K562 (cell line): ENCODE results near the gene RERE. TPM values are rescaled to one million over a fixed set of nuclear protein-coding genes. Genes with fewer than 3 reads are reported as not detected.

Source experiments
- ATAC-seq: fragments of 200-7000 bp; cut with Tn5 transposase; 3 replicates; pipeline ENCODE4 v1.9.1; 2020; ENCODE audit warnings: moderate library complexity
- BruUV-seq: library from RNA; stranded (reverse); fragments of 400-500 nt; replicated peaks from 2 replicates; lab custom pipeline; 2021; lab: Mats Ljungman, UMichigan
- CTCF ChIA-PET: fragments of 300-600 bp; formaldehyde crosslinking; extraction: SDS; loops from one replicate; lab custom pipeline; 2021; ENCODE audit warnings: low intra/inter-chr PET ratio; lab: Yijun Ruan, JAX
- POLR2A ChIA-PET: fragments of 300-600, 350-650 bp; sonication (Branson Sonifier 250); formaldehyde crosslinking; extraction: SDS; loops from one replicate; lab custom pipeline; 2021; ENCODE audit warnings: antibody characterized with exemption, inconsistent platforms; lab: Yijun Ruan, JAX
- DNase-seq, 4 experiments: peaks; one replicate each; pipeline versions ENCODE4 v3.0.0 to v3.0.0-alpha.2; 2011 to 2018; ENCODE audit warnings: low spot score in 3 of 4, mixed read lengths in 3 of 4; ENCODE audit errors: extremely low read depth in 1 of 4
- FAIRE-seq: peaks from 2 replicates; lab custom pipeline; 2011; peaks lifted over from hg19 to GRCh38; lab: Jason Lieb, UNC
- H2AFZ ChIP-seq: 2 replicates; pipeline ENCODE4 v1.6.0; 2011; ENCODE audit warnings: low read depth, low read length, control low read depth, inconsistent platforms
- H3K27ac ChIP-seq: fragments of 200-600 bp; 3 replicates; pipeline ENCODE4 v1.8.0; 2011; ENCODE audit warnings: low read depth, mild to moderate bottlenecking, control low read depth, inconsistent platforms, low read length, moderate library complexity, mixed read lengths; ENCODE audit errors: extremely low read depth
- H3K27me3 ChIP-seq, 2 experiments: fragments of 300-600 bp in 1 of 2; 2 replicates in 1 of 2; 3 replicates in 1 of 2; pipeline versions ENCODE4 v1.6.0 to v1.8.0; 2011; ENCODE audit warnings: inconsistent platforms in 2 of 2, low read length in 2 of 2, mild to moderate bottlenecking in 1 of 2, mixed read lengths in 1 of 2, moderate library complexity in 1 of 2; ENCODE audit not compliant: control insufficient read depth in 2 of 2, insufficient read depth in 2 of 2
- H3K36me3 ChIP-seq: fragments of 300-600 bp; 3 replicates; pipeline ENCODE4 v1.8.0; 2011; ENCODE audit warnings: mild to moderate bottlenecking, low read length, inconsistent platforms; ENCODE audit not compliant: control insufficient read depth, insufficient read depth
- H3K4me1 ChIP-seq, 2 experiments: fragments of 200-600 bp in 1 of 2; replicated peaks in 1 of 2; 2 replicates in 1 of 2; 3 replicates in 1 of 2; pipeline versions ENCODE4 v1.5.1 to v1.8.0; 2011; ENCODE audit warnings: inconsistent platforms in 2 of 2, low read length in 2 of 2, mild to moderate bottlenecking in 1 of 2, mixed read lengths in 1 of 2, moderate library complexity in 1 of 2; ENCODE audit not compliant: control insufficient read depth in 2 of 2, insufficient read depth in 2 of 2
- H3K4me2 ChIP-seq: 2 replicates; pipeline ENCODE4 v1.6.1; 2011; ENCODE audit warnings: low read length, control low read depth, inconsistent platforms, mixed read lengths; ENCODE audit not compliant: insufficient read depth
- H3K4me3 ChIP-seq: fragments of 200-600 bp; sonication (generic), shearing (Covaris generic); 2 replicates; pipeline ENCODE4 v1.5.1; 2016; ENCODE audit warnings: control low read depth, inconsistent platforms
- H3K79me2 ChIP-seq: fragments of 200-600 bp; 3 replicates; pipeline ENCODE4 v1.8.0; 2011; ENCODE audit warnings: low read length, inconsistent platforms; ENCODE audit not compliant: control insufficient read depth, insufficient read depth
- H3K9ac ChIP-seq, 2 experiments: 2 replicates each; pipeline versions ENCODE4 v1.6.0 to v1.6.1; 2011; ENCODE audit warnings: low read depth in 2 of 2, low read length in 2 of 2, control low read depth in 1 of 2, inconsistent platforms in 1 of 2, mild to moderate bottlenecking in 1 of 2, mixed read lengths in 1 of 2; ENCODE audit not compliant: insufficient read depth in 1 of 2
- H3K9me1 ChIP-seq: one replicate; pipeline ENCODE4 v1.6.0; 2011; ENCODE audit warnings: inconsistent platforms, mild to moderate bottlenecking, low read length, moderate library complexity; ENCODE audit not compliant: control insufficient read depth, insufficient read depth
- H3K9me3 ChIP-seq: replicated peaks from 2 replicates; pipeline ENCODE4 v1.5.1; 2011; ENCODE audit warnings: low read depth, low read length, inconsistent platforms; ENCODE audit not compliant: control insufficient read depth, insufficient read depth
- H4K20me1 ChIP-seq: replicated peaks from 2 replicates; pipeline ENCODE4 v1.6.1; 2011; ENCODE audit warnings: low read length, inconsistent platforms, mixed read lengths; ENCODE audit not compliant: control insufficient read depth, insufficient read depth
- ELF2 ChIP-seq: fragments of 250-450 bp; sonication (Bioruptor Pico); IDR thresholded peaks from 2 replicates; pipeline ENCODE4 v1.5.0; 2021; ENCODE audit warnings: mild to moderate bottlenecking
- ESRRB ChIP-seq: fragments of 250-450 bp; sonication (Bioruptor Pico); IDR thresholded peaks from 2 replicates; pipeline ENCODE4 v1.5.0; 2020; ENCODE audit warnings: mild to moderate bottlenecking, moderate library complexity, borderline replicate concordance
- GABPB2 ChIP-seq: fragments of 250-450 bp; sonication (Bioruptor Pico); conservative IDR thresholded peaks from 2 replicates; pipeline ENCODE4 v1.5.1; 2021; ENCODE audit warnings: mild to moderate bottlenecking
- GTF2A2 ChIP-seq: IDR thresholded peaks from 2 replicates; pipeline ENCODE4 v1.6.1; 2016; ENCODE audit warnings: mild to moderate bottlenecking, missing genetic modification characterization, missing compliant biosample characterization
- MEIS2 ChIP-seq: fragments of 450-650 bp; IDR thresholded peaks from 2 replicates; pipeline ENCODE4 v1.6.1; 2014; ENCODE audit warnings: mild to moderate bottlenecking; ENCODE audit not compliant: partially characterized antibody
- NFYB ChIP-seq: IDR thresholded peaks from 2 replicates; pipeline ENCODE4 v1.6.1; 2011; ENCODE audit warnings: mild to moderate bottlenecking, moderate library complexity; ENCODE audit not compliant: insufficient read length; ENCODE audit errors: extremely low read depth
- SLC30A9 ChIP-seq: fragments of 250-450 bp; sonication (Bioruptor Pico); IDR thresholded peaks from 2 replicates; pipeline ENCODE4 v1.8.0; 2022; ENCODE audit warnings: mild to moderate bottlenecking, moderate library complexity
- SP1 ChIP-seq: sonication (generic); formaldehyde crosslinking; IDR thresholded peaks from 2 replicates; pipeline ENCODE4 v1.8.1; 2022; ENCODE audit warnings: mild to moderate bottlenecking, missing genetic modification reagents
- XRCC3 ChIP-seq: fragments of 450-650 bp; IDR thresholded peaks from 2 replicates; pipeline ENCODE4 v1.6.1; 2017; ENCODE audit warnings: mild to moderate bottlenecking, moderate library complexity
- ZNF146 ChIP-seq: IDR thresholded peaks from one replicate; pipeline ENCODE4 v1.6.1; 2018; ENCODE audit warnings: missing compliant biosample characterization; ENCODE audit not compliant: unreplicated experiment
- ZNF212 ChIP-seq: fragments of 450-650 bp; formaldehyde crosslinking; IDR thresholded peaks from 2 replicates; pipeline ENCODE4 v1.4.0; 2020; ENCODE audit warnings: mild to moderate bottlenecking
- ZNF253 ChIP-seq: fragments of 250-450 bp; sonication (Bioruptor Pico); conservative IDR thresholded peaks from 2 replicates; pipeline ENCODE4 v1.6.1; 2021; ENCODE audit warnings: mild to moderate bottlenecking
- in situ Hi-C: fragments of 300-500 bp; cut with MboI; formaldehyde crosslinking; loops from 4 replicates; pipeline ENCODE4 v1.15.0; 2018; ENCODE audit warnings: inconsistent platforms, mixed read lengths
- intact Hi-C: fragments of 100-400 bp; cut with micrococcal nuclease; formaldehyde crosslinking; loops from 2 replicates; pipeline ENCODE4 v1.14.2; 2022
- polyA plus RNA-seq, 8 experiments: library from polyadenylated mRNA; depleted of rRNA in 4 of 8; stranded (reverse) in 5 of 8; unstranded in 3 of 8; fragments of >200 nt; fragmentation: Nextera tagmentation in 2 of 8; fragmentation: Illumina TruSeq in 1 of 8; extraction: Ambion mirVana in 2 of 8; extraction: Trizol in 1 of 8; gene quantifications; 2 replicates each; pipeline versions ENCODE4 v1.2.1 to v1.2.3, GENCODE V29; 2011 to 2014; ENCODE audit warnings: inconsistent platforms in 1 of 8, missing spikeins in 1 of 8
- total RNA-seq, 7 experiments: library from RNA; depleted of rRNA in 6 of 7; stranded (reverse); fragments of >200 nt in 6 of 7; fragmentation: Illumina TruSeq in 2 of 7; extraction: Trizol in 2 of 7; gene quantifications; 2 replicates each; pipeline versions ENCODE4 v1.2.1 to v1.2.3, GENCODE V29; 2011 to 2021; ENCODE audit warnings: low replicate concordance in 1 of 7

Gene RERE
- total and polyA plus RNA-seq, 9 of the 15 experiments (the other 6 are each of a cell fraction or from before 2014, with no cell fraction given), result 3.0 to 51.5 (median 13.4) TPM

- ATAC-seq (0 out of 3 replicates have a peak, but pooled peaks have one; percentile 34), DNase-seq (no peak), FAIRE-seq (no peak)
- no peaks in the 10 kb centered on the region for H3K9me3 ChIP-seq
- ChIA-PET POLR2A (interaction anchor here (2.4 kb wide), 1 partner anchor 9 kb away, joined by 7 read pairs; no protein-coding TSS in a partner anchor), CTCF (no interaction called here)
- intact Hi-C loops, result no loop called here
- no TSS peak for BruUV-seq
- no peak overlapping the region for H3K9ac ChIP-seq
- no peaks in the 10 kb centered on the region for H4K20me1 ChIP-seq
- no peaks in the 10 kb centered on the region for H3K9me1 ChIP-seq
- peaks cover 42% of the 10 kb centered on the region; the same call in 2 of the 3 replicates for H3K79me2 ChIP-seq
- no peak overlapping the region for H3K27ac ChIP-seq
- H3K27me3 ChIP-seq, result no peaks in the 10 kb centered on the region
- no peak overlapping the region for H2AFZ ChIP-seq
- no peak overlapping the region for H3K4me2 ChIP-seq
- no peak overlapping the region for H3K4me3 ChIP-seq
- no peak for TF ChIP-seq ELF2 (CRISPR knock-in tag)
- no peak for TF ChIP-seq SLC30A9 (CRISPR knock-in tag)
- TF ChIP-seq SP1 (CRISPR knock-in tag), result no peak
- TF ChIP-seq XRCC3, result no peak
- TF ChIP-seq NFYB, result no peak
- no peak for TF ChIP-seq ZNF253
- TF ChIP-seq GTF2A2 (tag), result no peak
- no peak for TF ChIP-seq ESRRB (CRISPR knock-in tag)
- TF ChIP-seq ZNF146, result no peak
- no peak for TF ChIP-seq GABPB2 (CRISPR knock-in tag)
- no peak for TF ChIP-seq MEIS2
- TF ChIP-seq ZNF212, result no peak
- H3K4me1 ChIP-seq, result 0 out of 5 replicates have a peak, but pooled peaks cover 0 to 6% of the 10 kb centered on the region in 2 experiments
- in situ Hi-C loops, result no loop called here
- H3K36me3 ChIP-seq, result no peaks in the 10 kb centered on the region
Observed at GRCh38 chr1:8753736-8754135, 63.7 kb downstream of the RERE start.
